HG02623 (cell line): ENCODE data around the gene AGMAT.

ENCODE experiments used
- ATAC-seq: cut with Tn5 transposase; IDR thresholded peaks from one replicate; pipeline ENCODE4 v1.9.1; 2021; ENCODE audit warnings: moderate library complexity; ENCODE audit not compliant: unreplicated experiment

AGMAT gene, protein sequence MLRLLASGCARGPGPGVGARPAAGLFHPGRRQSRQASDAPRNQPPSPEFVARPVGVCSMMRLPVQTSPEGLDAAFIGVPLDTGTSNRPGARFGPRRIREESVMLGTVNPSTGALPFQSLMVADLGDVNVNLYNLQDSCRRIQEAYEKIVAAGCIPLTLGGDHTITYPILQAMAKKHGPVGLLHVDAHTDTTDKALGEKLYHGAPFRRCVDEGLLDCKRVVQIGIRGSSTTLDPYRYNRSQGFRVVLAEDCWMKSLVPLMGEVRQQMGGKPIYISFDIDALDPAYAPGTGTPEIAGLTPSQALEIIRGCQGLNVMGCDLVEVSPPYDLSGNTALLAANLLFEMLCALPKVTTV

DNA sequence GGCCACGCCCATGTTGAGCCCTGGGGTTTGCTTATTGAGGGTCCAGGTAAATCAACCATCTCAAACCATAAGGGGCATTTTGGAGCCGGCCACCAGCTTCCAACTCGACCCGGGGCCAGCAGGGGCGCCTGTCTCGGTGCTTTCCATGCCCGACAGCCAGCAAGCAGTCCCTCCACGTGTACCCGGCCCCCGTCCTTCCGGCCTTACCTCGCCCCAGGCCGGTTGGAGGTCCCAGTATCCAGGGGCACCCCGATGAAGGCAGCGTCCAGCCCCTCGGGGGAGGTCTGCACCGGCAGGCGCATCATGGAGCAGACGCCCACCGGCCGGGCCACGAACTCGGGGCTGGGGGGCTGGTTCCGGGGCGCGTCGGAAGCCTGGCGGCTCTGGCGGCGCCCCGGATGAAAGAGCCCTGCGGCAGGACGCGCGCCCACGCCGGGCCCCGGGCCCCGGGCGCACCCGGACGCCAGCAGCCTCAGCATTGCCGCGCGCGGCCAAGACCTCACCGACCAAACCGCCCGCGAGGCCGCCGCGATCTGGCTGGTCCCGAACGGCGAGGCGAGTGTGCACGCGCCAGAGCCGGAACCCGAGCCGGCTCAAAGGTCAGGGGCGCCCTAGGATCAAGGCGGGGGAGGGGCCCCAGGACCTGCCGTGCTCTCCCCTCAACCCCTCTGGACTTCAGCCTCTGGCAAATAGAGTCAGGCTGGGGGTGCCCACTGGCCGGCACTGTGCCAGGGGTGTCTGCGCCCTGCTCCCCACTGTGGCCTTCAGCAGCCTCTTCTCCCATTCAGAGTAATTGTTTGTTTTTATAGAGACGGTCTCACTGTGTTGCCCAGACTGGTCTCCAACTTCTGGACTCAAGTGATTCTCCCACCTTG is at the start of gene AGMAT:
Gene AGMAT (minus strand): TSS at position 563 of the 875 bp plus-strand sequence. CDS start 84 bp downstream, at position 479.
- no peak for ATAC-seq

GRCh38 chr1:15633756-15634420 is 49.0 kb upstream of the AGMAT start:
- ATAC-seq = no peak

GRCh38 chr1:15628003-15628402 is 43.2 kb upstream of the AGMAT start:
- ATAC-seq = peak; percentile 18

DNA sequence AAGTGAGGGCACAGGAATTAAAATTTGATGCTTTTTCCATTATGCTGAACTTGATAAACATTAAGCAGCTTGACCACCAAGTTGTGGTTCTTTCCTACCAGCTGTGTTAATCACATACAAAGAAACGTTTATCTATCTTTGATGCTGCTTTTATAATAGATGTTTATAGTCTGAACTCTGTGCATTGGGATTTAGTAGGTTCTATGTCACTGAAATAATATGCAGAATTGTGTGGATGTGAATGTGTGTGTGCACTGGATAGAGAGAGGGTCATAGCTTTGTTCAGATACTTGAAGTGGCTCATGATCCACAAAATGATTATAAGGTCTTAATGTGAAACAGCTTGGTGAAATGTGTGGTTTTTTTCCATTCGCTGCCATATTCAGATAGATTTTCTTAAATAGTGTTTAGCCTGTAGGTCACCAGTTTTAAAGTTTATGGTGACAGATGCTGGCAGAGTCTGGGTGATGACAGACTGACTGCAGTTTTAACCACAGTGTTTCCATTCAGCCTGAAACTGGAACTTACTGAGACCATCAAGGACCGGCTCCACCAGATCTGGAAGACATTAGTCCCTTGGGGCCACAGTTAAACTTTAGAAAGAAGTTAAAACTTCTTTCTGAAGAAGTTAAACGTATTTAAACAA is 42.6 kb upstream of the AGMAT start:
- peak; percentile 75 for ATAC-seq

DNA sequence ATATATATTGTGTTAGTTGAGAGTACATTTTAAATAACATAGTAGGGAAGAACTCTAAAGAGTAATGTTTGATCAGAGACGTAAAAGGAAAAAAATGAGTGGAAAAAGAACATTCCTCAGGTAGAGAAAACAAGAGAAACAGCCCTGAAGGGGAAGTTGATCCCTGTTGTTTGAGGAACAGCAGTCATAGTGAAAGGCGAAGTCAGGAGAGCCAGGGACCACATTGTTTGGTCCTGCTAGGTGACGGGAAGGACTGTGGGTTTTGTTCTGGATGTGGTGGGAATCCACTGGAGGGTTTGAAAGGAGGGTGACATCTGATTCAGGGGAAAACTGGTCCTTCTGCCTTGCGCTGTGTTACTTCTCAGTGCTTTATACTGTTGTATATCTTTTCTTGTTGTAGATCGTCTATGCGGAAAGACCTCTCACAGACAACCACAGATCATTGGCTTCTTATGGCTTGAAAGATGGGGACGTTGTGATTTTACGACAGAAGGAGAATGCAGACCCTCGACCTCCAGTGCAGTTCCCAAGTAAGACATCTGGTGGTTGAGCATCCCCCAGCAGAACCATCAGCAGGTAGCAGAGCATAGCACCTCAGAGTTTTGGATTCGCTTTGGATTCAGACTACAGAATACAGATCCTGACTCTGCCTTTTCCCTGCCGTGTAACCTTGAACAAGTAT is 41.6 kb upstream of the AGMAT start:
- ATAC-seq = no peak

DNA sequence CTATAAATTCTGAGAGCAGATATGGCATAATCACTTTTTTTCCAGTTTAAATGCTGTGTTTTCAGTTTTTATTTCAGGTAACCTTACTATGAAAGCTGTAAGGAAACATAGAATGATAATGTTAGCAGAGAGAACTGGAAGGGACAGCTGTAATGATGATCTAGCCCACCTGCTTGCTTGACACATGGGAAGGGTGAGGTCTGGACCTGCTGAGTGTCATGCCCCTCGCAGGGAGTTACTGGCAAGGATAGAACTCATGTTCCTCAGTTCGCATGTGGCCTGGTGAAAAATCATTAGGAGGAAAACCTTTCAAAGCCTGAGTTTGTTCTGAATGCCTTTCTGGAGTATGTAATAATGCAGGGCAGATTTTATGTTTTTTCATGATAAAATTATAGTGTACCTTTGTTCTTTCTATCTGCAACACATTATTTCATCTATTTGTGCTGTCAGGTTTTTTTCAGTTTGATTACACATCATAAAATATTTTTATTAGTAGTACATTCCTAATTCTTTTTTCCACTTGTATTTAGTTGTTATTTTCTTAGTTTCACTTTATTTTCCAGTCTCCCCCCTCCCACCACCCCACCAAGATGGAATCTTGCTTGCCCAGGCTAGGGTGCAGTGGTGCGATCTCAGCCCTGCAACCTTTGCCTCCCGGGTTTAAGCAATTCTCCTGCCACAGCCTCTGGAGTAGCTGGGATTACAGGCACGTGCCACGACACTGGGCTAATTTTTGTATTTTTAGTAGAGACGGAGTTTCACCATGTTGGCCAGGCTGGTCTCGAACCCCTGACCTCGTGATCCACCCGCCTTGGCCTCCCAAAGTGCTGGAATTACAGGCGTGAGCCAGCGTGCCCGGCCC is 40.4 kb upstream of the AGMAT start:
- no peak for ATAC-seq

DNA sequence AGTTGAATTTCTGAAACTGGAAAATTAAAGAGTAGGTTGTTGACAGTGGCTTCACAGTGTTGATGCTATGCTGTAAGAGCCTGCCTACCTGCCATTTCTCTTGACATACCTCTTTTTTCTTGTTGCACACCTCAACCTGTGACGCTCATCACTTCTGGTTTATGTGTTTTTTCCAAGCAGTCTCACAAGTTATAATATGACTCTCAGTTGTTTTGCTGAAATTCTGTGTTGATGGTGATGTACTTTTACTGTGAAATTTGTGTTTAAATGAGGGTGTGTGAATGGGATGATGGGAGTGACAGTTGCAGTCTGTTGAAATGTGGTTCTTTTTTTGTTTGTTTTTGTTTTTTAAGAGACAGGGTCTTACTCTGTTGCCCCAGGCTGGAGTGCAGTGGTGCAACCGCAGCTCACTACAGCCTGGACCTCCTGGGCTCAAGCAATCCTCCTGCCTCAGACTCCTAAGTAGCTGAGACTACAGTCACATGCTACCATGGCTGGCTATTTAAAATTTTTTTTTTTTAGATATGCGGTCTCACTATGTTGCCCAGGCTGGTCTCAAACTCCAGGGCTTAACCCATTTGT is 39.4 kb upstream of the AGMAT start:
- ATAC-seq = no peak

GRCh38 chr1:15623435-15623834 is 38.6 kb upstream of the AGMAT start:
- no peak for ATAC-seq

- no peak for ATAC-seq
Observed at GRCh38 chr1:15622712-15623373, 38.0 kb upstream of the AGMAT start.

DNA sequence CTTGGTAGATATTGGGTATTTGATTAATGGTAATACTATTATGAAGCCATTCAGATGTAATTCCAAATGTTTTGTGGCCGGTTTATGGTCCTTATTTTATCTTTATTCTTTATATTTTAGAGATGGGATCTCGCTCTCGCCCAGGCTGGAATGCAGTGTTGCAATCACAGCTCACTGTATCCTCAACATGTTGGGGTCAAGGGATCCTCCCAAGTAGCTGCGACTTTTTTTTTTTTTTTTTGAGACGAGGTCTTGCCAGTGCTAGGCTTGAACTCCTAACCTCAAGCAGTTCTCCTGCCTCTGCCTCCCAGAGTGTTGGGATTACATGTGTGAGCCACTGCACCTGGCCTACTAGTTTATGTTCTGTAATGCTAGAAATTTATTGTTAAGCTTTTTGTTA is 37.1 kb upstream of the AGMAT start:
- ATAC-seq = no peak

GRCh38 chr1:15620902-15621682 is 36.2 kb upstream of the AGMAT start:
- ATAC-seq = no peak

DNA sequence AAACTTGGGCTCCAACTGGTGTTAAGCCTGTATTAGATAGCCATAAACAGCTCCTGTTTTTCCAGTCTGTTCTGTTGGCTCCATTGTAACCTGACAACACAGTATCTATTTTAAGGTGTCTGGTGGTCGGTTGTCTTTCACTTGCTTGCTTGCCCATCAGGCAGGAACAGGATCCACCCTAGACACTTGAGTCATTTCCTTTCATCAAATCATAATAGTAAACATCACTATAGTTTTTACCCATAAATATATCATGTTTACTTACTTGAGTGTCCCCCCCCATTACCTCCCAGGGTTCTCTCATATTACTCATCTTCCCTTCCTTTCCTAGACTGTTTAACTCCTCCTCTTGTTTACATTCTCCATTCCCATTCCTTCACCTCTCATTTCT is 35.3 kb upstream of the AGMAT start:
- no peak for ATAC-seq

DNA sequence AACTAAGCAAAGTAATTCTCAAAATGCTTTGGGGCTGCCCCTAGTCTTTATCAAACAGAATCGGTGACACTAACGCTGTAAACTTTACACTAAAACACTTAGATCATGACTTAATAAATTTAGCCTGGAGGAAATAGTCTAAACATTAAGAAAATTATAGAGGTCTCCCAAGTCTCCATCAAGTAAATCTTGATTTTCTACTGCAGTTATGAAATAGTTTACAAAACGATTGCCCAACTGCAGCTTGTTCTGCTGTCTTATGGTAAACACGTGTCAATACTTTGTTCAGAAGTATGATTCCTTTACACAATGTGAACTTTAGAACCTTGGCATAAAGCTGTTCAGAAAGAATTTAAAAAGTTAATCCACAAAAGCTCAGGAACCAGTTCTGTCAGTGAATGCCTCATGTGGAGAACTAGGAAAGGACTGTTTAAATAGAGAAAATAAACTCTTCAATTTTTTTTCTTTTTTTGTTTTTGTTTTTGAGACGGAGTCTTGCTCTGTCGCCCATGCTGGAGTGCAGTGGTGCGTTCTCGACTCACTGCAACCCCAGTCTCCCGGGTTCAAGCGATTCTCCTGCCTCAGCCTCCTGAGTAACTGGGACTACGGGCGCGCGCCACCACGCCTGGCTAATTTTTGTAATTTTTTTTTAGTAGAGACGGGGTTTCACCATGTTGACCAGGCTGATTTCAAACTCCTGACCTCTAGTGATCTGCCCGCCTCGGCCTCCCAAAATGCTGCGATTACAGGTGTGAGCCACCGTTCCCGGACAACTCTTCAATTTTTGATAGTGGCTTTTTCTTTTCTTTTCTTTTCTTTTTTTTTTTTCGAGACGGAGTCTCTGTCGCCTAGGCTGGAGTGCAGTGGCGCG is 34.0 kb upstream of the AGMAT start:
- ATAC-seq = no peak

GRCh38 chr1:15618077-15618654 is 33.3 kb upstream of the AGMAT start:
- ATAC-seq = no peak

DNA sequence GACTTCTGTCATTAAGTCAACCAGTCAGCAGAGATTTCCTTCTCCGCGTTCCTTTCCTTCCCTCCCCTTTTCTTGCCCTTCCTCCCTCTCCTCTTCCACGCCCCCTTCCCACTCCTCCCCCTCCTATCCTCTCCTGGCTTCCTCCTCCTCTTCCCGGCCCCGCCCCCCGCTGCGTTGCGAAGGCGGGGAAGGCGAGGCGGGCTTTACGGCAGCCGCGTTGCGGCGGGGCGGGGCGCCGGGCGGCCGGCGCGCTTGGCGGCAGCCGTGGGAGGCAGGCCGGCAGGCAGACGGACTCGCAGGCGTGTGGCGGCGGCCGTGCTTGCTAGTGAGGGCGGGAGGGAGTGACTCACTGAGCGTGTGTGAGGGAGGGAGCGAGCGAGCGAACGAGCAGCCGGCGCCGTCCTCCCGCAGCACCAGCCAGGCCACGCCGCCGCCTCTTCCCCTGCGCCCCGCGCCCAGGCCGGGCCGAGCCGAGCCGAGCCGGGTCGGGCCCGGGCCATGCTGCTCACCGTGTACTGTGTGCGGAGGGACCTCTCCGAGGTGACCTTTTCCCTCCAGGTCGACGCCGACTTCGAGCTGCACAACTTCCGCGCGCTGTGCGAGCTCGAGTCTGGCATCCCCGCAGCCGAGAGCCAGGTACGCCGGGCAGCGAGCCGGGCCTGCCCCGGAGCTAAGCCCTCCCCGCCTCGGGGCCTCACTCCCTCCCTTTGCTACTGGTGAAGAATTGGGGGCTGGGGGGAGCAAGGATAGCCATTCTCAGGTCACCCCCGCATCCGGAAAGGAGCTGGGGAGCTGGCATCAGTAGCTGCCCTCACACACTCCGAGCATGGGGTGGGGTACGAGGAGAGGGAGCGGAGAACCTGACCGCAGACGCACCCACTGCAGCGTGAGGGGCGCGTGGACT is 32.6 kb upstream of the AGMAT start, which contains the start of gene DDI2:
Gene DDI2 (plus strand): TSS at position 286 of the 904 bp plus-strand sequence. CDS start 213 bp downstream, at position 499.
- peak; percentile 70 for ATAC-seq
